ENCODE results near the gene ATN1. TPM values are rescaled to one million over a fixed set of nuclear protein-coding genes. Genes with fewer than 3 reads are reported as not detected.
A peak's percentile ranks its signal among the peaks of the same experiment; 100 is the strongest.

The ATN1 gene
- total RNA-seq, 1 donor from 2014 or later: 139 TPM

DNA sequence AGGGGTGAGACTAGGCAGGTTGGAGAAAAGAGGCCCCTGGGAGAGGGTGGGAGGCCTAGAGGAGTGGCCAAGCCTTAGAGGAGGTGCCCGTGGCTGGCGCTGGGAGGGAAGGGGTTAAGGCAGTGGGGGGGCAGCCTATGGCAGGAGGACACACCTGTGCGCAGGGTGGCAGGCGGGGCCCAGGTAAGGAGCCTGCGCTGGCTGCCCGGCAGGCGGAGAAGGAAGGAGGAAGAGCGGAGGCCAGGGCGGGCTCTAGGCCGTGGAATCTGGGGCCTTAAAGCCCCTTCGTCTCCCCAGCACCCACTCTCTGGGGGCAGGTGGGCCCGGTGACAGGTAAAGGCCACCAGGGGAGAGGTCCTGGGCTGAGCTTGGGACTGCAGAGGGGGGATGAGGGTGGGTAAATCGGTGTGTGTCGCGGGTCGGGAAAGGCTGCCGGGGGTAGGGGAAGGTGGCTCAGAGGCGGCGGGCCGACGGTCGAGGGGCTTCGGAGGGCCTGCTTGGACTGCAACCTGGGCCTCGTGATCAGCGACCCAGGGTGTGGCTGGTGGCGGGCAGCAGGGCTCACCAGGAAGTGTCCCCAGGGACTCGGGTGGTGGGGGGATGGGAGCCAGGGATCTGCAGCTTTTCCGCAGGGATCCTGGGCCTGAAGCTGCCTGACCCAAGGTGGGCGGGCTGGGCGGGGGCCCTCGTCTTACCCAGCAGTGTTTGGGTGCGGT lies 35.4 kb downstream of the ATN1 start:
- no peak for DNase-seq (ENCODE audit: extremely low spot score, unreplicated experiment)
- Mint-ChIP-seq H3K27me3 (no peaks in the 10 kb centered on the region), H3K36me3 (peaks cover 18% of the 10 kb centered on the region), H3K4me3 (peak overlapping the region; percentile 95), H3K27ac (peak overlapping the region; percentile 99), H3K9me3 (no peaks in the 10 kb centered on the region), H3K4me1 (ENCODE audit: unreplicated experiment) (peaks cover 18% of the 10 kb centered on the region)
- TF ChIP-seq, protein P1, sequence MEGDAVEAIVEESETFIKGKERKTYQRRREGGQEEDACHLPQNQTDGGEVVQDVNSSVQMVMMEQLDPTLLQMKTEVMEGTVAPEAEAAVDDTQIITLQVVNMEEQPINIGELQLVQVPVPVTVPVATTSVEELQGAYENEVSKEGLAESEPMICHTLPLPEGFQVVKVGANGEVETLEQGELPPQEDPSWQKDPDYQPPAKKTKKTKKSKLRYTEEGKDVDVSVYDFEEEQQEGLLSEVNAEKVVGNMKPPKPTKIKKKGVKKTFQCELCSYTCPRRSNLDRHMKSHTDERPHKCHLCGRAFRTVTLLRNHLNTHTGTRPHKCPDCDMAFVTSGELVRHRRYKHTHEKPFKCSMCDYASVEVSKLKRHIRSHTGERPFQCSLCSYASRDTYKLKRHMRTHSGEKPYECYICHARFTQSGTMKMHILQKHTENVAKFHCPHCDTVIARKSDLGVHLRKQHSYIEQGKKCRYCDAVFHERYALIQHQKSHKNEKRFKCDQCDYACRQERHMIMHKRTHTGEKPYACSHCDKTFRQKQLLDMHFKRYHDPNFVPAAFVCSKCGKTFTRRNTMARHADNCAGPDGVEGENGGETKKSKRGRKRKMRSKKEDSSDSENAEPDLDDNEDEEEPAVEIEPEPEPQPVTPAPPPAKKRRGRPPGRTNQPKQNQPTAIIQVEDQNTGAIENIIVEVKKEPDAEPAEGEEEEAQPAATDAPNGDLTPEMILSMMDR (conservative IDR thresholded peaks at IDR 0.05): no peak

DNA sequence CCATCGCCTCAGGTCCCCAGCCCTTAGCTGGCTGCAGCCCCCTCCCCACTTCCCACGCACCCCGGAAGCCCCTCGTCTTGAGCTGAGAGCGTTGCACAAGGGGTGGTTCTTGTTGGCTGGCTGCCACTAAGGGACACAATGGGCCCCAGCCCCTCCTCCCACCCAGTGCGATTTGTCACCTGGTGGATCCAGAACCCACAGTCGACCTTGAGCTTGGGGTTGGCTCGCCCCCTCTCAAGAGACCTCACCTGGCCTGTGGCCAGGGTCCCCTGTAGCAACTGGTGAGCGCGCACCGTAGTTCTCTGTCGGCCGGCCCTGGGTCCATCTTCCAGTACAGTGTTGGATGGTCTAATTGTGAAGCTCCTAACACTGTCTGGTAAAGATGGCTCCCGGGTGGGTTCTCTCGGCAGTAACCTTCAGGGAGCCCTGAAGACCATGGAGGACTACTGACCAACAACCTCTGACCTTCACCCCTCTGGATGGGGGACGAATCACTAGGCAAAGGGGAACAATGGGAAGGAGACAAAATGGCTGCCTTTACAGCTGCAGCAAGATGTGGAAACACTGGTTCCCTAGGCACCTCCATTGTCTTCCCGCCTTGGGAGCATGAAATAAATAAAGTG lies 36.1 kb downstream of the ATN1 start:
- no peaks in the 10 kb centered on the region for H3K9me3 Mint-ChIP-seq

DNA sequence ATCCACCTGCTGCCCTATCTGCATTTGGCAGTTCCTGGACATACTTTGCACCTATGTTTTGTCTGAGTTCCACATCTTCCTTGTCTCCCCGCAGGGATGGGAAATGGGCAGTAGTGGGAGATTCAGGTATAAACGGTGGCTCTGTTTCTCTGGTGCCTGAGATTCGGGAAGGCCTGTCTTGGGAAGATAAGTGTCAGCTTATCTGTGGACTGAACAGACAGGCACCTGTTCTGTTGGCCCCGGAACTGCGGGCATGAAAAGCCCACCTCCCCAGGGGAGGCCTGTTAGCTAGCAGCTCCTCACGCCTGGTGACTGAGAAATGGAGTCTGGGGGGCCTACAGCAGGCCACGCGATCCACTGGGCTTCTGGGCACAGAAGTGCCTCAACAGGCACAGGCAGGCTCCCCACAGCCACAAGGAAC lies 36.9 kb downstream of the ATN1 start:
- TF ChIP-seq, protein P1 (conservative IDR thresholded peaks at IDR 0.05): no peak
- H3K36me3 Mint-ChIP-seq: peaks cover 31% of the 10 kb centered on the region
- peak overlapping the region; percentile 99 for H3K27ac Mint-ChIP-seq
- H3K4me1 Mint-ChIP-seq (ENCODE audit: unreplicated experiment): peaks cover 27% of the 10 kb centered on the region
- H3K27me3 Mint-ChIP-seq: no peaks in the 10 kb centered on the region
- no peaks in the 10 kb centered on the region for H3K9me3 Mint-ChIP-seq
- peak overlapping the region; percentile 95 for H3K4me3 Mint-ChIP-seq
- DNase-seq (ENCODE audit: extremely low spot score, unreplicated experiment): no peak

More for the DNA sequence above, 36.1 kb downstream of the ATN1 start:
- peaks cover 25% of the 10 kb centered on the region for H3K36me3 Mint-ChIP-seq
- TF ChIP-seq, protein P1 (conservative IDR thresholded peaks at IDR 0.05): no peak
- no peak for DNase-seq (ENCODE audit: extremely low spot score, unreplicated experiment)
- H3K27me3 Mint-ChIP-seq: no peaks in the 10 kb centered on the region
- peak overlapping the region; percentile 99 for H3K27ac Mint-ChIP-seq
- peaks cover 22% of the 10 kb centered on the region for H3K4me1 Mint-ChIP-seq (ENCODE audit: unreplicated experiment)
- H3K4me3 Mint-ChIP-seq: peak overlapping the region; percentile 95

DNA sequence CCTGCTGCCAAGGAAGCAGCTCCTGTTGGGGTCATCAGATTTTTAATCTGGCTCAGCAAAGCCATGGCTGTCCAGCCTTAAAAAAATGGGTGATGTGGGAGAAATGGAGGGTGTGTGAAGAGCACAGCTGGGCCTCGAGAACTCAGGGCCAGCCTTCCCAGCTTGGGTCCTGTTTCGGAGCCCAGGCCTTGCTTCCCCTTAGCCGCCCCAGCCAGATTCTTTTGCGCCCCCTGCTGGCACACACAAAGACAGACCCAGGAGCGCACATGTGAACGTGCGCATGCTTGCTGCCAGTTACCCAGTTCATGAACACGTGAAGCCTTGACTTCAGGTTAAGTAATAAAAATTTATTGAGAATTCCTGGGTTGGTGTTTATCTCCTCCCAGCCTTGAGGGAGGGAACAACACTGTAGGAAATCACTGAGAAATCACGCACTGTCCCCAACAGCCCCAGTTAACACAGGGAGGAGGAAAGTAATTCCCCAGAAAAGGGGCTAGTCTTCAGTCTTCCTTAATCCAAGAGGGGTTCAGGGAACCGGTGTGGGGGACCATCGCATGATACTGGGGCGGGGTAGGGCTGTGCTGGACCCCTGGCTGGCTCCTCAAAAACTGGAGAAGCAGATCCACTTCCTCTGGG lies 37.4 kb downstream of the ATN1 start:
- TF ChIP-seq, protein P1 (conservative IDR thresholded peaks at IDR 0.05): peak; percentile 93
- Mint-ChIP-seq H3K9me3 (no peaks in the 10 kb centered on the region), H3K27ac (peak overlapping the region; percentile 99), H3K36me3 (peaks cover 31% of the 10 kb centered on the region), H3K27me3 (no peaks in the 10 kb centered on the region), H3K4me1 (ENCODE audit: unreplicated experiment) (peaks cover 27% of the 10 kb centered on the region), H3K4me3 (peak overlapping the region; percentile 95)
- DNase-seq (ENCODE audit: extremely low spot score, unreplicated experiment): peak; percentile 86

DNA sequence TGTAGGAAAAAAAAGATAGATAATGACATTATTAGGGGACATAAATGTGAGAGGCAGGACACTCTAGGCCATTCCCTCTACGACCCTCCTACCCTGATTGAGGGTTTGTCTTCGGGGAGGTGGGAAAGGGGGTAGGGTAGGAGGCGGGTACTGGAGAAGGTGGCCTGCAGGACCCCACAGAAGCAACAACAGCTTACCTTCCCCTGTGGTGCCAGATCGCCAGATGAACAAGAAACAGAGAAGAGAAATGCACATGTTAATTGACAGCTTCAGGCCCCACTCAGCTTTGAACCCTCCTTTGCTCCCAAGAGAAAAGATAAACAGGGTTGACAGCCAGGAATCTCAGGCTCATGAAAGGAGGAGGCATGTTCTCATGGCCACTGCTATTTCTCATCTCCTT lies 38.0 kb downstream of the ATN1 start:
- H3K4me1 Mint-ChIP-seq (ENCODE audit: unreplicated experiment): peaks cover 29% of the 10 kb centered on the region
- H3K9me3 Mint-ChIP-seq: no peaks in the 10 kb centered on the region
- no peak for DNase-seq (ENCODE audit: extremely low spot score, unreplicated experiment)
- no peaks in the 10 kb centered on the region for H3K27me3 Mint-ChIP-seq
- H3K36me3 Mint-ChIP-seq: peaks cover 32% of the 10 kb centered on the region
- peak overlapping the region; percentile 99 for H3K27ac Mint-ChIP-seq
- TF ChIP-seq, protein P1 (conservative IDR thresholded peaks at IDR 0.05): no peak
- H3K4me3 Mint-ChIP-seq: peak overlapping the region; percentile 95

All from type B pancreatic cell (in vitro differentiated cells).